Measurements from ENCODE around the gene SLC6A6.
A peak's percentile ranks its signal among the peaks of the same experiment; 100 is the strongest.

Gene SLC6A6

DNA sequence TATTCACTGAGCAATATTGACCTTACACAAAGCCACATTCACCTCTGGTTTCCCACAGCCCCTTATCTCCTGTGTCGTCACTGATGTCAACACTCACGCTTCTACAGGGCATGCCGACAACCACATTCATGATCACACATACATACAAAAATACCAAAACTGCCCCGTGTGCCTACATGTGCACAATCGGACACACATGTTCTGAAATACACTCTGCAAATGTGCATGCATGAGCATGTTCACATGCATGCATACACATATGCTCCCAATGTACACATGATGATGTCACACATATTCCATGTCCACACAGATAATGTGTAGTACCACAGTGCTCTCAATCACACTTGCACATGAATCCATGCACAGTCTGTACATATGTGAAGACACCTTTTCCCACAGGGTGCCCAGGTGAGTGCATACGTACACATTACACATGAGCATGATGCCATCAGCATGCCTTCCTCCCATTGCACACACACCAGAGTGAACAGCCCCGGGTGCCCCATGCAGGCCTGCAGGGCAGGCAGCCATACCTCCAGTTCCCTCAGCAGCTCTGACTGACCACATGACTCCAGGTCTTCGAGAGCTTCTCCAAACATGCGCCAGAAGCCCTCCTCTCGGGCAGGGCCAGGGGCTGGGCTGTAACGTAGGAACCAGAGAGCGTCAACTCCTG is 100.8 kb downstream of the SLC6A6 start:
- Histone ChIP-seq H3K4me1 (ENCODE audit: control insufficient read depth, insufficient read depth, low read length) (no peaks in the 10 kb centered on the region), H3K27ac (ENCODE audit: low read depth, low read length) (no peak overlapping the region), H3K27me3 (ENCODE audit: control insufficient read depth, insufficient read depth, low read length) (no peaks in the 10 kb centered on the region), H3K9ac (ENCODE audit: low read length) (no peak overlapping the region), H3K36me3 (ENCODE audit: control insufficient read depth, insufficient read depth, low read length) (no peaks in the 10 kb centered on the region), H3K4me3 (ENCODE audit: low read depth, low read length) (no peak overlapping the region), H3K9me3 (ENCODE audit: control insufficient read depth, insufficient read depth, low read depth, low read length) (peaks cover 7% of the 10 kb centered on the region)

DNA sequence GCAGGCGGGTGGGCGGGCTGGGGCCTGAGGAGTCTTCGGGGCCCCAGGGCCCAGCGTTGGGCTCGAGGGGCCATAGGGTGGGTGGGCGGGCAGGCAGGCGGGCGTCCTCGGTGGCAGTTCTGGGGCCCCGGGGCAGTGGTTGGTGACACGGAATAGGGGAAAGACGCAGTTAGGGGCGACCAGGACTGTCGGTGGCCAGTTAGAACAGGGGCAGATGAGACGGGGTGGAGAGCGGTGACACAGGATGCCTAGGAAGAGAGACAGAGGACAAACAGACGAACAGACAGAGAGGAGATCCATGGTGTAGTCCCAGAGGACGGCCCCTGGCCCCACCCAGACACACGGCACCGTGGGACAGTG is 101.3 kb downstream of the SLC6A6 start:
- Histone ChIP-seq H3K4me3 (ENCODE audit: low read depth, low read length) (no peak overlapping the region), H3K4me1 (ENCODE audit: control insufficient read depth, insufficient read depth, low read length) (no peaks in the 10 kb centered on the region), H3K9me3 (ENCODE audit: control insufficient read depth, insufficient read depth, low read depth, low read length) (peaks cover 7% of the 10 kb centered on the region), H3K9ac (ENCODE audit: low read length) (no peak overlapping the region), H3K27me3 (ENCODE audit: control insufficient read depth, insufficient read depth, low read length) (no peaks in the 10 kb centered on the region), H3K27ac (ENCODE audit: low read depth, low read length) (no peak overlapping the region), H3K36me3 (ENCODE audit: control insufficient read depth, insufficient read depth, low read length) (no peaks in the 10 kb centered on the region)

DNA sequence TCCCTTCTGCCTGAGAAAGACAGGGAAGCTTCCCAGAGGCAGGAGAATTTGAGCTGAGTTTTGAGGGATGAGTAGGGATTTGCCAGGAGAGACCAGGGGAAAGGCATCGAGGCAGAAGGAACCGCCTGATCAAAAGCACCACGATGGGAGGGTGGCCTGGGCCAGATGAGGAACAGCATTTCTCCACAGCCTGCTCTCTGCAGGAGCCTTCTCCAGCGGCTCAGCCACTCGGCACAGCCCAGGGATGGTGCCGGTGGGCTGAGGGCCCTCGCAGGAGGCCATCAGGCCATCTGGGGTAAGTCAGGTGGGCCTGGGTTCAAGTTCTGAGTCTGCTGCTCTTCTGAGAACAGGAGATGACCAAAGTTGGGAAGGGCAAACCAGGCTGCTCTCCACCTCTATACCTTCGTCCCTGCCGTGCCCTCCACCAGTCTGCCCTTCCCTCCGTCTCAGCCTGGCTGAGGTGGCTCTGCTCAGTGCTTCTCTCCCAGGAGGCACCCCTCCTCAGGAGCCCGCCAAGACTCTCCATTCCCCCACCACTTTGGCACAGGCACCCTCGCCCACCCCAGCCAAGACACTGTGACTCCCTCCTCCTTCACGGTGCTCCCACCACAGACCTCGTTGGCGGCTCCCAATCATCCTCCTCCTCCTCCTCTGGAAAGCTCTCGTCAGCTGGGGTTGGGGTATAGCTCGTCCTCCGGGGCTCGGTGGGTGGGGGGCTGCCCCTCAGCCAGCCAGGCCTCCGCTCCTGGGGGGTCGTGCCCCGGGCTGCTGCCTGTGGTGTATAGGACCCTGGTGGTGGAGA is 102.8 kb downstream of the SLC6A6 start:
- no peaks in the 10 kb centered on the region for H3K27me3 ChIP-seq (ENCODE audit: control insufficient read depth, insufficient read depth, low read length)
- H3K4me1 ChIP-seq (ENCODE audit: control insufficient read depth, insufficient read depth, low read length), result peaks cover 3% of the 10 kb centered on the region; the same call in 1 of the 2 replicates
- no peak overlapping the region for H3K27ac ChIP-seq (ENCODE audit: low read depth, low read length)
- H3K9ac ChIP-seq (ENCODE audit: low read length), result no peak overlapping the region
- no peak overlapping the region for H3K4me3 ChIP-seq (ENCODE audit: low read depth, low read length)
- peaks cover 7% of the 10 kb centered on the region for H3K9me3 ChIP-seq (ENCODE audit: control insufficient read depth, insufficient read depth, low read depth, low read length)
- H3K36me3 ChIP-seq (ENCODE audit: control insufficient read depth, insufficient read depth, low read length), result no peaks in the 10 kb centered on the region

DNA sequence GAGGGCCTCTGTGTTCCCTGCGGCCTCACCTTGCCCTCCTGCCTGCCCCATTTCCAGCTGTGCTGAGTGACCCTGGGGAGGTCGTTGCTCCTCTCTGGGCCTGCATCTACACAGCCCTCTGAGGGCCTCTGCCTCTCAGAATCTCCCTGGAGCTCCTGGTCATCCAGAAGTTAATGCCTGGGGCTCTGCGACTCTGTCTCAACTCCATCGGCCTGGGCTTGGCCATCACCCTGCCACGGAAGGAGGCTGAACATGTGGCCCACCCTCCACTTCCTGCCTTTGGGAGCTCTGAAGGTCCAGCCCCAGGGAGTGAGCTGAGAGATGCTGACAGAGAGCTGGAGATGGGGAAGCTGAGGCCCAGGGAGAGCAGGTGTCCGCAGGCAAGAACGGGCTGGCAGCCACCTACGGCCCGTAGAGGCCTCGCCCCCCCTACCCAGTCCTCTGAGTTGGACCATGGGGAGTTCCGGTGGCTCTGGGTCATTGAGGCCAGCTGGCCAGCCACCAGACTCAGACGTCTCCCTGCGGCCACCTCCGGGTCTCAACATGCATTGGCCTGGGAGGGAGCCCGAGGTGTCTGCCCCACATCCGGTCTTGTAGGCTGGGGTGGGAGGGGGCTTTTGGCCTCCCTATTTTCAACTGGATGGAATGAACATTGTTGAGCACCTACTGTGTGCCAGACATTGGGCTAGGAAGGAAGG is 103.5 kb downstream of the SLC6A6 start:
- H3K4me1 ChIP-seq (ENCODE audit: control insufficient read depth, insufficient read depth, low read length), result peaks cover 3% of the 10 kb centered on the region; the same call in 1 of the 2 replicates
- H3K9ac ChIP-seq (ENCODE audit: low read length), result no peak overlapping the region
- H3K36me3 ChIP-seq (ENCODE audit: control insufficient read depth, insufficient read depth, low read length), result no peaks in the 10 kb centered on the region
- no peak overlapping the region for H3K4me3 ChIP-seq (ENCODE audit: low read depth, low read length)
- H3K27me3 ChIP-seq (ENCODE audit: control insufficient read depth, insufficient read depth, low read length), result no peaks in the 10 kb centered on the region
- no peak overlapping the region for H3K27ac ChIP-seq (ENCODE audit: low read depth, low read length)
- H3K9me3 ChIP-seq (ENCODE audit: control insufficient read depth, insufficient read depth, low read depth, low read length), result peaks cover 7% of the 10 kb centered on the region

DNA sequence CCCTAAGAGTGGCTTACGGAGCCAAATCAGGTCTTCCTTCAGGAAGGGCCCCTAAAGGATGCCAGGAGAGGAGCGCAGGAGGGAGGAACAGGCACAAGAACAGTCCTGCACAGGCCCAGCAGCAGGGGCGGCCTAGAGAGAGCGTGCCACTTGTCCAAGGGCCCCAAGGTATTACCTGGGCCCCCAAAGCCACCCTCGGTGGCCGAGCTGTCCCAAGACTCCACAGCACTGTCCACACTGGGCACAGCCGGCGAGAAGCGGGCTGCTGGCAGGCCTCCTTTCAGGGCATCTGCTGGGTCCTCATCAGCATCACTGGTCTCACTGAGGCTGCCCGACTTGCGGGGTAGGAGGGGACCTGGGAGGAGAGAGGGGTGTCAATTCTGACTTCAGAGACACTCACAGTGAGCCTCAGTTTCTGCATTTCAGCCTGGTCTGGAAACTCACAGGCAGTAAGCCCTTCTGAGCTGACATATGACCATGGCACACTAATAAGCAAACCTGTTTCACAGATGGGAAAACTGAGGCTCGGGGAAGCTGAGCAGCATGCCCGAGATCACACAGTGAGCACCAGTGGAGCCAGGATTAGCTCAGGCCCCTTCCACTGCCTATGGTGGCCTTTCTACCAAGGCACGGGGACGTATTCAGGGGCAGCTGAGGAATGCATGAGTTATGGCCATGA is 104.4 kb downstream of the SLC6A6 start:
- Histone ChIP-seq H3K27me3 (ENCODE audit: control insufficient read depth, insufficient read depth, low read length) (no peaks in the 10 kb centered on the region), H3K4me3 (ENCODE audit: low read depth, low read length) (no peak overlapping the region), H3K9ac (ENCODE audit: low read length) (no peak overlapping the region), H3K9me3 (ENCODE audit: control insufficient read depth, insufficient read depth, low read depth, low read length) (peaks cover 7% of the 10 kb centered on the region), H3K36me3 (ENCODE audit: control insufficient read depth, insufficient read depth, low read length) (no peaks in the 10 kb centered on the region), H3K27ac (ENCODE audit: low read depth, low read length) (no peak overlapping the region), H3K4me1 (ENCODE audit: control insufficient read depth, insufficient read depth, low read length) (peaks cover 3% of the 10 kb centered on the region; the same call in 1 of the 2 replicates)

DNA sequence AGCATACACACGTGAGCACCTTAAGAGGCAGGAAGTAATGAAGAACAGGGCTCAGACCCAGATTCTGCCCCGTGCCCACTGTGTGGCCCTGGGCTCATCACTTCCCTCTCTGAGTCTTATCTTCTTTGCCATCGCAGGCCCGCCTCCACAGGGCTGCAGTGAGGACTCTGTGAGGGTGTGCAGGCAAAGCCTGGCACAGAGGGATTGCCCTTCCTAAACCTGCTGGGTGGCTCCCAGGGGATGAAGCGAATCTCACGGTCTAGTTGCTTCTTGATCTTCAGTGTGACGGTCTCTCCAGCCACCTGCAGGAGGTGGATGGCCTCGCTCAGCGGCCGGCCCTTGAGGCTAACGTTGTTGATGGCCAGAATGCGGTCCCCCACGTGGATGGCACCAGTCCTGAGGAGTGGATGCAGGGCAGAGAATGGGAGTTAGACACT is 104.9 kb downstream of the SLC6A6 start:
- H3K4me3 ChIP-seq (ENCODE audit: low read depth, low read length), result no peak overlapping the region
- peaks cover 3% of the 10 kb centered on the region; the same call in 1 of the 2 replicates for H3K4me1 ChIP-seq (ENCODE audit: control insufficient read depth, insufficient read depth, low read length)
- no peaks in the 10 kb centered on the region for H3K27me3 ChIP-seq (ENCODE audit: control insufficient read depth, insufficient read depth, low read length)
- H3K9ac ChIP-seq (ENCODE audit: low read length), result no peak overlapping the region
- peaks cover 7% of the 10 kb centered on the region for H3K9me3 ChIP-seq (ENCODE audit: control insufficient read depth, insufficient read depth, low read depth, low read length)
- no peaks in the 10 kb centered on the region for H3K36me3 ChIP-seq (ENCODE audit: control insufficient read depth, insufficient read depth, low read length)
- no peak overlapping the region for H3K27ac ChIP-seq (ENCODE audit: low read depth, low read length)

DNA sequence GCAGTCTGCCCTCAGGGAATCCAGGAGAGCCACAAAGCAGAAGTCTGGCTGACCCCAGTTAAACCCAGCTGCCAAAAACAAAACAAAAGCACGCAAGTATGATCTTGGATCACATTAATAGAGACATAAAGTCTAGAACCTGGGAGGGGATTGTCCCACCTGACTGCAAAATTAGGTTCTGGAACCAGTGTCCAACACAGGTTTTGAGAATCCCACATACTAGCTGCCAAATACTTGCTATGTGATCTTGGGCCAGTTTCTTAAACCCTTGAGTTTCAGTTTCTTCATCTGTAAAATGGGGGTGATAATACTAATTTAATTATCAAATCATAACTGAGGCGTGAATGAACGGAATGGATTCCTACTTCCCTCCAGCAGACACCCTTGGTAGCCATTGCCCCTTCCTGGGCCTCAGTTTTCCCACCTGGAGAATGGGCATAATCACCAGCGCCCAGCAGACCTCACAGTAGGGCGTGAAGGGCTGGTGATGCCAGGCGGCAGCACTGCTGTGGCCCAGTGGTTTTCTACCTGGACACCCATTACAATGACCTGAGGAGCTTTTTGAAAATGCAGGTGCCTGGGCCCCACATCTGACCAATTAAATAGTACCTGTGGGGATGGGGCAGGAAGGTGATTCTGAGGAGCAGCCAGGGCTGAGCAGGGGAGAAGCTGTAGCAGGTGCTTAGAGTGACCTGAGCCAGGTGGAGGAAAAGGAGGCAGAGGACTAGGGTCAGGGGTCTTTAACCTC is 105.5 kb downstream of the SLC6A6 start:
- H3K9me3 ChIP-seq (ENCODE audit: control insufficient read depth, insufficient read depth, low read depth, low read length), result peaks cover 5% of the 10 kb centered on the region
- no peak overlapping the region for H3K4me3 ChIP-seq (ENCODE audit: low read depth, low read length)
- peaks cover 3% of the 10 kb centered on the region; the same call in 1 of the 2 replicates for H3K4me1 ChIP-seq (ENCODE audit: control insufficient read depth, insufficient read depth, low read length)
- H3K27me3 ChIP-seq (ENCODE audit: control insufficient read depth, insufficient read depth, low read length), result no peaks in the 10 kb centered on the region
- H3K27ac ChIP-seq (ENCODE audit: low read depth, low read length), result no peak overlapping the region
- H3K36me3 ChIP-seq (ENCODE audit: control insufficient read depth, insufficient read depth, low read length), result no peaks in the 10 kb centered on the region
- no peak overlapping the region for H3K9ac ChIP-seq (ENCODE audit: low read length)

DNA sequence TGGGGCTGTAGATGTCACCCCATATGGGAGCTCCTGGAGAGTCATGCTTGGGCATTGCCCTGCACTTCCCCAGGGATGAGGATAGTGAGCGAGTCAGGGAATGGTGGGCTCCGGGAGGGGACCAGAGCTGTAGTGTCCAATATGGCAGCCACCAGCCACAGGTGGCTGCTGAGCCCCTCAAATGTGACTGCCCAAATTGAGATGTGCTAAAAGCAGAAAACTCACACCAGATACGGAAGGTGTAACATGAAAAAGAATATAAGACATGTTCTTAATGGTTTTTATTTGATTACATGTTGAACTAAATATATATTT is 106.1 kb downstream of the SLC6A6 start:
- Histone ChIP-seq H3K27ac (ENCODE audit: low read depth, low read length) (no peak overlapping the region), H3K9me3 (ENCODE audit: control insufficient read depth, insufficient read depth, low read depth, low read length) (no peaks in the 10 kb centered on the region), H3K4me3 (ENCODE audit: low read depth, low read length) (no peak overlapping the region), H3K4me1 (ENCODE audit: control insufficient read depth, insufficient read depth, low read length) (peaks cover 3% of the 10 kb centered on the region; the same call in 1 of the 2 replicates), H3K9ac (ENCODE audit: low read length) (no peak overlapping the region), H3K36me3 (ENCODE audit: control insufficient read depth, insufficient read depth, low read length) (no peaks in the 10 kb centered on the region), H3K27me3 (ENCODE audit: control insufficient read depth, insufficient read depth, low read length) (no peaks in the 10 kb centered on the region)

DNA sequence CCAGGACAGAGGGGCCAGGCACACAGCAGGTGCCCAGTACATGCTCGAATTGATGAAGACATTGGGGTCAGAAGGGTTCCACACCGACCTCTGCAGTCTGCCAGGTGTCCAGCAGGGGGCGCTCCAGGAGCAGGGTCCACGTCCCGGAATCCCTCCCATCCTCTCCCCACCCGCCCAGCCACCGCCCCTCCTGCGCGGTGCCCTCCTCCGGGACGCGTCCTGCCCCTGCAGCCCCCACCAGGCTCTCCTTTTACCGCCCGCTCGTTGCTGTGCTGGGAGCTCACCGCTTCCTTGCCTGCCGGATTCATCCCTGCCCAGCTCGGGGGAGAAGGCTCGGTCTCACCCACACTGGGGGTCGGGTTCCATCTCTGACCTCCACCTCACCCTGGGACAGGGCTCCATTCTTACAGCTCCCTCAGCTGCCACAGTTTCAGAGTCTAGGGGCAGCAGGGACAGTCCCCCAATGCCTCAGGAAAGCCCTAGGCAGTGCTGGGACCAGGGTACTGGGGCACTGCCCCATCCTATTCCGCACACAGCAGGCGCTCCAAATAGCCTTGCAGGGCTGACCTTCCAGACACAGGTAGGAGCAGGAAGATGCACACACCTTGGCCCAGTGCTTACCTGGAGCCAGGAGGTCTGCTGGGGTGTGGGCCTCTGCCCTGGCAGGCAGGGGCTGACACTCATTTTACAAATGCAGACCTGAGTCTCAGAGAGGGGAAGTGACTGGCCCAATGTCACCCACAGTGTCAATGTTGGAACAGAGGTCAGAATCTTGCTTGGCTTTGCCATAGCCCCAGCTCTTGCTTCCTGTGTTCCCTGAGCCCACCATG is 106.8 kb downstream of the SLC6A6 start:
- H3K9ac ChIP-seq (ENCODE audit: low read length), result no peak overlapping the region

DNA sequence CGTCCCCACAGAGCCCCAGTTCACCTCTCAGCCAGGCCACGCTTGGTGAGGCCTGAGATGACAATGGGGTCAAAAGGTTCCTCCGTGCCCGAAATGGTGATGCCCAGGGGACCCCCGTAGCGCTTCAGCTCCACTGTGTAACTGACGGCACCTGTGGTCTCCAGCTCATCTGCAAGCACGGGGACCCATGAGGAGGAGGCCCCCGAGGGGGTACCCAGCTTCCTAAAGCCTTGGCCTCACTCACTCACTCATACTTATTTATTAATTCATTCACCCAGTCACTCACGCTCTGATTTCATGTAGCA is 107.3 kb downstream of the SLC6A6 start:
- no peak overlapping the region for H3K27ac ChIP-seq (ENCODE audit: low read depth, low read length)
- no peak overlapping the region for H3K4me3 ChIP-seq (ENCODE audit: low read depth, low read length)
- no peaks in the 10 kb centered on the region for H3K9me3 ChIP-seq (ENCODE audit: control insufficient read depth, insufficient read depth, low read depth, low read length)
- no peak overlapping the region for H3K9ac ChIP-seq (ENCODE audit: low read length)
- H3K27me3 ChIP-seq (ENCODE audit: control insufficient read depth, insufficient read depth, low read length), result no peaks in the 10 kb centered on the region
- peaks cover 3% of the 10 kb centered on the region; the same call in 1 of the 2 replicates for H3K4me1 ChIP-seq (ENCODE audit: control insufficient read depth, insufficient read depth, low read length)
- no peaks in the 10 kb centered on the region for H3K36me3 ChIP-seq (ENCODE audit: control insufficient read depth, insufficient read depth, low read length)

More for the DNA sequence above, 106.8 kb downstream of the SLC6A6 start:
- H3K4me1 ChIP-seq (ENCODE audit: control insufficient read depth, insufficient read depth, low read length), result peaks cover 3% of the 10 kb centered on the region; the same call in 1 of the 2 replicates
- no peak overlapping the region for H3K27ac ChIP-seq (ENCODE audit: low read depth, low read length)
- H3K9me3 ChIP-seq (ENCODE audit: control insufficient read depth, insufficient read depth, low read depth, low read length), result no peaks in the 10 kb centered on the region
- H3K27me3 ChIP-seq (ENCODE audit: control insufficient read depth, insufficient read depth, low read length), result no peaks in the 10 kb centered on the region
- no peaks in the 10 kb centered on the region for H3K36me3 ChIP-seq (ENCODE audit: control insufficient read depth, insufficient read depth, low read length)
- H3K4me3 ChIP-seq (ENCODE audit: low read depth, low read length), result peak overlapping the region; percentile 48
